ENCODE measurements around the gene GPR37.
A peak's percentile ranks its signal among the peaks of the same experiment; 100 is the strongest.

GPR37 gene

DNA sequence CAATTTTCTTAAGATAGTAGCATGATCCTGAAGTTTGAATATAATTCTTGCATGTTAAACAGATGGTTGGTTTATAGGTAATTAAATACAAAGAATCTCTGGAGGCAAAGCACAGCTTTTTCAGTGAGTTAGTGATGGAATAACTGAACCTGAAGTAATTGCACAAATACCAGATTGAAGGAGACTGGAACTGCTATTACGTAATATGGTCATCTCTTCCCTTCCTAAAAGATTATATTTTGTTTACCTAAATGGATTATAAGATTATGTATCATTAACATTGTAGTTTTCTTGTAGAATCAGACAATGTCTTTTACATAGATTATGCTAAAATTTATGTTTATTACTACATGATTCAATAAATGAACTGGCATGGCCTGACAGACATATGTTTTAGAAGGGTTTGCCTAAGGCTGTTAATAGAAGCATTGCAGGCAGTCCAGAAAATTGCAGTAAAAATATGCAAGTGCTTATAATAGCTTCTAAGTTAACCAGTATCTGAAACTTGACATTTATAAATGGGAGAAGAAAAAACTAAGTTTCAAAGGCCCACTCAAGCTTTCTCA, 35.8 kb upstream of the GPR37 start (continued):
- TF ChIP-seq, protein P1, sequence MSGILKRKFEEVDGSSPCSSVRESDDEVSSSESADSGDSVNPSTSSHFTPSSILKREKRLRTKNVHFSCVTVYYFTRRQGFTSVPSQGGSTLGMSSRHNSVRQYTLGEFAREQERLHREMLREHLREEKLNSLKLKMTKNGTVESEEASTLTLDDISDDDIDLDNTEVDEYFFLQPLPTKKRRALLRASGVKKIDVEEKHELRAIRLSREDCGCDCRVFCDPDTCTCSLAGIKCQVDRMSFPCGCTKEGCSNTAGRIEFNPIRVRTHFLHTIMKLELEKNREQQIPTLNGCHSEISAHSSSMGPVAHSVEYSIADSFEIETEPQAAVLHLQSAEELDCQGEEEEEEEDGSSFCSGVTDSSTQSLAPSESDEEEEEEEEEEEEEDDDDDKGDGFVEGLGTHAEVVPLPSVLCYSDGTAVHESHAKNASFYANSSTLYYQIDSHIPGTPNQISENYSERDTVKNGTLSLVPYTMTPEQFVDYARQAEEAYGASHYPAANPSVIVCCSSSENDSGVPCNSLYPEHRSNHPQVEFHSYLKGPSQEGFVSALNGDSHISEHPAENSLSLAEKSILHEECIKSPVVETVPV (CRISPR knock-in tag; IDR thresholded peaks at IDR 0.05), result peak; percentile 93
- TF ChIP-seq PPARA (CRISPR knock-in tag; IDR thresholded peaks at IDR 0.05; ENCODE audit: borderline replicate concordance), result no peak
- TF ChIP-seq ZFP30 (CRISPR knock-in tag; IDR thresholded peaks at IDR 0.05), result no peak
- no peak for TF ChIP-seq ZNF565 (CRISPR knock-in tag; conservative IDR thresholded peaks at IDR 0.05; ENCODE audit: low read depth)
- 0 out of 2 replicates have a peak, but pooled peaks have one; percentile 27 for TF ChIP-seq ZNF70 (CRISPR knock-in tag; IDR thresholded peaks at IDR 0.05)
- no peak for TF ChIP-seq TOX (CRISPR knock-in tag; IDR thresholded peaks at IDR 0.05; ENCODE audit: borderline replicate concordance)
- no peak for TF ChIP-seq ARNTL (CRISPR knock-in tag; IDR thresholded peaks at IDR 0.05; ENCODE audit: borderline replicate concordance, low read depth)
- peak; percentile 94 for TF ChIP-seq TCF4 (CRISPR knock-in tag; IDR thresholded peaks at IDR 0.05; ENCODE audit: borderline replicate concordance)
- TF ChIP-seq, protein P2, sequence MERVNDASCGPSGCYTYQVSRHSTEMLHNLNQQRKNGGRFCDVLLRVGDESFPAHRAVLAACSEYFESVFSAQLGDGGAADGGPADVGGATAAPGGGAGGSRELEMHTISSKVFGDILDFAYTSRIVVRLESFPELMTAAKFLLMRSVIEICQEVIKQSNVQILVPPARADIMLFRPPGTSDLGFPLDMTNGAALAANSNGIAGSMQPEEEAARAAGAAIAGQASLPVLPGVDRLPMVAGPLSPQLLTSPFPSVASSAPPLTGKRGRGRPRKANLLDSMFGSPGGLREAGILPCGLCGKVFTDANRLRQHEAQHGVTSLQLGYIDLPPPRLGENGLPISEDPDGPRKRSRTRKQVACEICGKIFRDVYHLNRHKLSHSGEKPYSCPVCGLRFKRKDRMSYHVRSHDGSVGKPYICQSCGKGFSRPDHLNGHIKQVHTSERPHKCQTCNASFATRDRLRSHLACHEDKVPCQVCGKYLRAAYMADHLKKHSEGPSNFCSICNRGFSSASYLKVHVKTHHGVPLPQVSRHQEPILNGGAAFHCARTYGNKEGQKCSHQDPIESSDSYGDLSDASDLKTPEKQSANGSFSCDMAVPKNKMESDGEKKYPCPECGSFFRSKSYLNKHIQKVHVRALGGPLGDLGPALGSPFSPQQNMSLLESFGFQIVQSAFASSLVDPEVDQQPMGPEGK (CRISPR knock-in tag; IDR thresholded peaks at IDR 0.05; ENCODE audit: borderline replicate concordance), result no peak

DNA sequence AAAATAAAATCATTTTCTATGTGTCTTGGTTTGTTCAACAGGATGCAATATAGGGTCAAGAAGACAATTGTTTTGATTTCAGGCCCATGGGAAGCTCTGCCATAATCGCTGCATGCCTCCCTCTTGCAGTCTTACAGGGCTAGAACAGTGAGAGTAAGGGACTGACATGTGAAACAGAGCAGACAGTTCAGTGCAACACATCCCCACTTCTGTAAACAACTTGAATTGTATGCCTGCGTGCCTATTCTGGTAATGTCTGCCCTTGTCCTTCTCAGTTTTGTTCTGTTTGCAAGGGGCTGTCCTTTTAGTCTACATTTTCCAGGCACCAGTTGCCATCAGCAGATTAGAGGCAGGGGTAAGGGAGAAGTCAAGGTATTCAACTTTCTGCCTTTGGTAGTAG, 34.8 kb upstream of the GPR37 start:
- TF ChIP-seq ZNF70 (CRISPR knock-in tag; IDR thresholded peaks at IDR 0.05), result peak; percentile 12; the same call in 1 of the 2 replicates
- TF ChIP-seq ZNF565 (CRISPR knock-in tag; conservative IDR thresholded peaks at IDR 0.05; ENCODE audit: low read depth), result no peak
- no peak for ATAC-seq

DNA sequence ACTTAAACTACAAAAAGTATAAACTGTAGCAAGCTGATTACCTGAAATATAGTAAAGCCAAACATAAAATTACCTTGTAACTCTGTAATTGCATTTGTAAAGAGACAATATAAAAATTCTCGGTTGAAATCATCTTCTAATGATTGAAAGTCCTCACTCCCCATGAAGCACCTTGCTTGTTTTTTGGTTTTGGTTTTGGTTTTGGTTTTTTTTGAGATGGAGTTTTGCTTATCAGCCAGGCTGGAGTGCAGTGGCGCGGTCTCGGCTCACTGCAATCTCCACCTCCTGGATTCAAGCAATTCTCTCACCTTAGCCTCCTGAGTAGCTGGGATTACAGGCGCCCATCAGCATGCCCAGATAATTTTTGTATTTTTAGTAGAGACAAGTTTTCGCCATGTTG, 33.9 kb upstream of the GPR37 start:
- no peak for ATAC-seq
- TF ChIP-seq GLIS3 (CRISPR knock-in tag; IDR thresholded peaks at IDR 0.05), result no peak
- TF ChIP-seq ESRRG (CRISPR knock-in tag; IDR thresholded peaks at IDR 0.05), result no peak

DNA sequence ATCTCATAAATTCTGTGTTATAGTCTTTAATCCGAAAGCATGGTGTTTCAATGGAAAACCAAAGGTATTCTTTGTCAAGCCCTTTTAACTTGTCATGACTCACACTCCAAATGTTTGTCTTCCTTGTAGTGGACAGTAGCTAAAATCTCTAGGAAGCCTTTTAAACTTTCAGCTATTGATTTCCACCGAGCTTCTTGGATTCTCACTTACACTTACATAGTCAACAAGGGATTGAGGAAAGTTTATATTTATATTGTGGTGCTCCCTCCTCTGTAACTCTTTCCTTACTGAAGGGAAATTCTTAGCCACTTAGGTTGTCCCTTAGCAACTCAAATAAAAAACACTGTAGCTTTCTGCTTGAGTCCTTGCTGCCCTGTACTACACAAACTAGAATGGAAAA, 31.2 kb upstream of the GPR37 start:
- TF ChIP-seq TOX (CRISPR knock-in tag; IDR thresholded peaks at IDR 0.05; ENCODE audit: borderline replicate concordance) (no peak), SNAI2 (CRISPR knock-in tag; IDR thresholded peaks at IDR 0.05) (no peak), BACH2 (CRISPR knock-in tag; IDR thresholded peaks at IDR 0.05; ENCODE audit: borderline replicate concordance) (no peak)
- ATAC-seq, result no peak

DNA sequence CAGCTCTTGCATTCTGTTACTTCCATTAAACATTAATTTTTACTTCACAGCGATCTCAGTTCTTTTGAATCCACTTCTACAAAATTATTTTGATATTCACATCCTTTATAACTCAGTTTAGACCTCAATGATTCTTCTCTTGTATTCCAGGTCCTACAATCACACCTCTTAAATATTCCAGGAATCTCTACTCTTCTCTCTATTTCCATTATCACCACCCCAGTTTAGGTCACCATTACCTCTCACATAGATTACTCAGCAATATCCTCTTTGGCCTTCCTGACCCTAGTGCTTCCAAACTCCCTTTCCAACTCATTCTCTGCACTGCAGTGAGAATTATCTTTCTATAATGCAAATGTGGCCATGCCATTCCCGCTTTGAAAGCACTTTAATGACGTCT, 27.1 kb upstream of the GPR37 start:
- TF ChIP-seq, protein P3, sequence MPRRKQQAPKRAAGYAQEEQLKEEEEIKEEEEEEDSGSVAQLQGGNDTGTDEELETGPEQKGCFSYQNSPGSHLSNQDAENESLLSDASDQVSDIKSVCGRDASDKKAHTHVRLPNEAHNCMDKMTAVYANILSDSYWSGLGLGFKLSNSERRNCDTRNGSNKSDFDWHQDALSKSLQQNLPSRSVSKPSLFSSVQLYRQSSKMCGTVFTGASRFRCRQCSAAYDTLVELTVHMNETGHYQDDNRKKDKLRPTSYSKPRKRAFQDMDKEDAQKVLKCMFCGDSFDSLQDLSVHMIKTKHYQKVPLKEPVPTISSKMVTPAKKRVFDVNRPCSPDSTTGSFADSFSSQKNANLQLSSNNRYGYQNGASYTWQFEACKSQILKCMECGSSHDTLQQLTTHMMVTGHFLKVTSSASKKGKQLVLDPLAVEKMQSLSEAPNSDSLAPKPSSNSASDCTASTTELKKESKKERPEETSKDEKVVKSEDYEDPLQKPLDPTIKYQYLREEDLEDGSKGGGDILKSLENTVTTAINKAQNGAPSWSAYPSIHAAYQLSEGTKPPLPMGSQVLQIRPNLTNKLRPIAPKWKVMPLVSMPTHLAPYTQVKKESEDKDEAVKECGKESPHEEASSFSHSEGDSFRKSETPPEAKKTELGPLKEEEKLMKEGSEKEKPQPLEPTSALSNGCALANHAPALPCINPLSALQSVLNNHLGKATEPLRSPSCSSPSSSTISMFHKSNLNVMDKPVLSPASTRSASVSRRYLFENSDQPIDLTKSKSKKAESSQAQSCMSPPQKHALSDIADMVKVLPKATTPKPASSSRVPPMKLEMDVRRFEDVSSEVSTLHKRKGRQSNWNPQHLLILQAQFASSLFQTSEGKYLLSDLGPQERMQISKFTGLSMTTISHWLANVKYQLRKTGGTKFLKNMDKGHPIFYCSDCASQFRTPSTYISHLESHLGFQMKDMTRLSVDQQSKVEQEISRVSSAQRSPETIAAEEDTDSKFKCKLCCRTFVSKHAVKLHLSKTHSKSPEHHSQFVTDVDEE (CRISPR knock-in tag; IDR thresholded peaks at IDR 0.05), result no peak
- no peak for TF ChIP-seq ZFP30 (CRISPR knock-in tag; IDR thresholded peaks at IDR 0.05)
- TF ChIP-seq ZNF565 (CRISPR knock-in tag; conservative IDR thresholded peaks at IDR 0.05; ENCODE audit: low read depth), result no peak
- TF ChIP-seq ZNF8 (CRISPR knock-in tag; IDR thresholded peaks at IDR 0.05), result no peak
- TF ChIP-seq TOX (CRISPR knock-in tag; IDR thresholded peaks at IDR 0.05; ENCODE audit: borderline replicate concordance), result no peak
- TF ChIP-seq PPARA (CRISPR knock-in tag; IDR thresholded peaks at IDR 0.05; ENCODE audit: borderline replicate concordance), result no peak
- no peak for ATAC-seq

DNA sequence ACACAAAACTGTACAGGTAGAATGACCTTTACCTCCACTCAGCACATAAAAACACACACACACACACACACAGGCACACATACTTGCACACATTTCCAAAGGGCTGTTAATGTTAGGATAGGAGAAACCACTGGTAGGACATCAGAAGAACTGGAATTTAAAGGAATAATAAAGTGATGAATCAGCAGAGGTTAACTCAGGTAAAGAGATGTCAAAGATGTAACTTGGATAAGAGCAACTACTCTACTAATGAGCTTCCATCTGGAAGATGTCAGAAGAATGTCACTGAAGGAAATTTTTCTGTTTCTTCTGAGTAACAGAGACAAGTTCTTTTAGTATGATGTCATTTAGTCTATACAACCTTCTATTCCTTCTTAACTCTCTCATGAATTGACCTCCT, 26.4 kb upstream of the GPR37 start:
- TF ChIP-seq TOX (CRISPR knock-in tag; IDR thresholded peaks at IDR 0.05; ENCODE audit: borderline replicate concordance) (no peak), ISL1 (CRISPR knock-in tag; IDR thresholded peaks at IDR 0.05) (peak; percentile 85), CSDC2 (CRISPR knock-in tag; IDR thresholded peaks at IDR 0.05) (no peak), SNAI2 (CRISPR knock-in tag; IDR thresholded peaks at IDR 0.05) (0 out of 2 replicates have a peak, but pooled peaks have one; percentile 47), TCF4 (CRISPR knock-in tag; IDR thresholded peaks at IDR 0.05; ENCODE audit: borderline replicate concordance) (no peak)
- TF ChIP-seq, protein P4, sequence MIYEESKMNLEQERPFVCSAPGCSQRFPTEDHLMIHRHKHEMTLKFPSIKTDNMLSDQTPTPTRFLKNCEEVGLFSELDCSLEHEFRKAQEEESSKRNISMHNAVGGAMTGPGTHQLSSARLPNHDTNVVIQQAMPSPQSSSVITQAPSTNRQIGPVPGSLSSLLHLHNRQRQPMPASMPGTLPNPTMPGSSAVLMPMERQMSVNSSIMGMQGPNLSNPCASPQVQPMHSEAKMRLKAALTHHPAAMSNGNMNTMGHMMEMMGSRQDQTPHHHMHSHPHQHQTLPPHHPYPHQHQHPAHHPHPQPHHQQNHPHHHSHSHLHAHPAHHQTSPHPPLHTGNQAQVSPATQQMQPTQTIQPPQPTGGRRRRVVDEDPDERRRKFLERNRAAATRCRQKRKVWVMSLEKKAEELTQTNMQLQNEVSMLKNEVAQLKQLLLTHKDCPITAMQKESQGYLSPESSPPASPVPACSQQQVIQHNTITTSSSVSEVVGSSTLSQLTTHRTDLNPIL (CRISPR knock-in tag; IDR thresholded peaks at IDR 0.05; ENCODE audit: low read depth), result peak; percentile 62; the same call in 1 of the 2 replicates
- ATAC-seq, result peak; percentile 28; the same call in 2 of the 3 replicates
